ENCODE results near the gene MAD2L1.
A peak's percentile ranks its signal among the peaks of the same experiment; 100 is the strongest.

Gene MAD2L1

DNA sequence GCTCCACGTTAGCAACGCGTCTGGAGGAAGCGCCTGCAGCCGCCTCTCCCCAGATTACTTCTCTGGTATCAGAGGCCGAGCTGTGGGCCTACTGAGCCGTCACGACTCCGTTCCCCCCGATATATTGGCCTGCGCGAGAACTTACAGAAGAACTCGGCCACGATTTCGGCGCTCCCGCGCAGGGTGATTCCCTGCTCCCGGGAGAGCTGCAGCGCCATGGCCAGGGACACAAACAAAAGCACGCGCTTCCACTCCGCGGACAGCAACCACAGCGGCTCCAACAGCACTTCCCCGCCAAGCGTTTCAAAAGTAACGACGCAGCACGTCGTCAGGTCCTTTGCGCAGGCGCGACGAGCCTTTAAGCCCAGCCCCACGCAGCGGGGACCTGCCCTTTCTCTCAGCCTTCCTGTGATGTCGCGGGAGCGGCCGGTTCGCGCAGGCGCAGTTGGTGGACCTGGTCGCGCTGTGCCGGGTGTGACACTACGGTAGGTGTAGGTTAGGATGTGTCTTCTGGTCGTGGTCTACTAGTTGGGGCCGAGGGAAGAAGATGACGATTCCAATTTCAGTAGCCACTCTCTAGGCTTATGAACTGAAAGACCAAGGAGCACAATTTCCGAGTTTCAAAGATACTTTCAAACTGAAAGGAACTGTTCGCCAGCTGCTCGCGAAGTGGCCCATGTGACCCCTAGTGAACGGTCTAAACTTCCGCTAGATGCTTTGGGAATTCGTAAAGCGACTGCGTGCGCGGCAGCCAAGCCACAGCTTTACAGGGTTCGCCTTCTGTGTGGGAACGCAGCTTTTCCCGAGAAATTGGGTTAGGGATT lies at the start of gene MAD2L1:
Gene MAD2L1, minus strand, starts transcription at position 332 of the 824 bp plus-strand sequence. Its CDS starts 114 bp downstream, at position 218.
- peak; percentile 100 for DNase-seq
- H3K4me3 ChIP-seq (ENCODE audit: low read depth, low read length) = peak within 1 kb of the TSS; percentile 86
- peaks cover 41% of the 10 kb centered on the region for H3K36me3 ChIP-seq
- peak within 1 kb of the TSS; percentile 97 for H3K27ac ChIP-seq
- no peaks in the 10 kb centered on the region for H3K27me3 ChIP-seq (ENCODE audit: insufficient read depth, low read depth, severe bottlenecking)
- H3K9me3 ChIP-seq (ENCODE audit: severe bottlenecking) = no peaks in the 10 kb centered on the region
- TF ChIP-seq CTCF (IDR thresholded peaks at IDR 0.05; ENCODE audit: low read depth, low read length) = no peak

DNA sequence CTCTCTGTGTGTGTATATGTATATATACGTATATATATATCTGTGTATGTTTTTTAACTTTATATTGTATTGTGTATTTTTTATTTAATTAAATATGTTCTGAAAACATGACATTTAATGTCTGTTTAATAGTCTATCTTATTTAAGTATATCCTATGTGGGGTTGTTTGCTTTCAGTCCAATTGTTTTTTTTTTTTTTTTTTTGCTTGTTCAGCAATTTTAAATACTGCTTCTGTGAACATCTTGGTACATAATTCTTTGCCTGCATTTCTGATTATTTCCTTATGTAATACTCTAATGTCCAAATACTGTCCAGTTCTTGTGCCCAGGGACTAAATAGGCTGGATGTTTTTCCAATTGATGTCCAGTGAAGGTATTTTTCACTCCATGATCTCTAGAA lies 45.1 kb upstream of the MAD2L1 start:
- TF ChIP-seq CTCF (IDR thresholded peaks at IDR 0.05; ENCODE audit: low read depth, low read length) = no peak
- no peak overlapping the region for H3K27ac ChIP-seq

GRCh38 chr4:120109406-120109805 lies 42.8 kb upstream of the MAD2L1 start:
- H3K4me3 ChIP-seq (ENCODE audit: low read depth, low read length) = no peak overlapping the region
- H3K9me3 ChIP-seq (ENCODE audit: severe bottlenecking) = no peaks in the 10 kb centered on the region
- DNase-seq = no peak
- H3K27me3 ChIP-seq (ENCODE audit: insufficient read depth, low read depth, severe bottlenecking) = no peaks in the 10 kb centered on the region
- no peak for TF ChIP-seq CTCF (IDR thresholded peaks at IDR 0.05; ENCODE audit: low read depth, low read length)
- H3K27ac ChIP-seq = no peak overlapping the region
- H3K36me3 ChIP-seq = no peaks in the 10 kb centered on the region

More for the DNA sequence above, 45.1 kb upstream of the MAD2L1 start:
- no peak for DNase-seq
- Histone ChIP-seq H3K9me3 (ENCODE audit: severe bottlenecking) (no peaks in the 10 kb centered on the region), H3K36me3 (no peaks in the 10 kb centered on the region), H3K27me3 (ENCODE audit: insufficient read depth, low read depth, severe bottlenecking) (no peaks in the 10 kb centered on the region), H3K4me3 (ENCODE audit: low read depth, low read length) (no peak overlapping the region)

GRCh38 chr4:120105472-120105871 lies 38.8 kb upstream of the MAD2L1 start:
- no peaks in the 10 kb centered on the region for H3K27me3 ChIP-seq (ENCODE audit: insufficient read depth, low read depth, severe bottlenecking)
- no peak for TF ChIP-seq CTCF (IDR thresholded peaks at IDR 0.05; ENCODE audit: low read depth, low read length)
- H3K9me3 ChIP-seq (ENCODE audit: severe bottlenecking) = no peaks in the 10 kb centered on the region
- H3K27ac ChIP-seq = no peak overlapping the region
- H3K36me3 ChIP-seq = no peaks in the 10 kb centered on the region
- DNase-seq = no peak
- H3K4me3 ChIP-seq (ENCODE audit: low read depth, low read length) = no peak overlapping the region

DNA sequence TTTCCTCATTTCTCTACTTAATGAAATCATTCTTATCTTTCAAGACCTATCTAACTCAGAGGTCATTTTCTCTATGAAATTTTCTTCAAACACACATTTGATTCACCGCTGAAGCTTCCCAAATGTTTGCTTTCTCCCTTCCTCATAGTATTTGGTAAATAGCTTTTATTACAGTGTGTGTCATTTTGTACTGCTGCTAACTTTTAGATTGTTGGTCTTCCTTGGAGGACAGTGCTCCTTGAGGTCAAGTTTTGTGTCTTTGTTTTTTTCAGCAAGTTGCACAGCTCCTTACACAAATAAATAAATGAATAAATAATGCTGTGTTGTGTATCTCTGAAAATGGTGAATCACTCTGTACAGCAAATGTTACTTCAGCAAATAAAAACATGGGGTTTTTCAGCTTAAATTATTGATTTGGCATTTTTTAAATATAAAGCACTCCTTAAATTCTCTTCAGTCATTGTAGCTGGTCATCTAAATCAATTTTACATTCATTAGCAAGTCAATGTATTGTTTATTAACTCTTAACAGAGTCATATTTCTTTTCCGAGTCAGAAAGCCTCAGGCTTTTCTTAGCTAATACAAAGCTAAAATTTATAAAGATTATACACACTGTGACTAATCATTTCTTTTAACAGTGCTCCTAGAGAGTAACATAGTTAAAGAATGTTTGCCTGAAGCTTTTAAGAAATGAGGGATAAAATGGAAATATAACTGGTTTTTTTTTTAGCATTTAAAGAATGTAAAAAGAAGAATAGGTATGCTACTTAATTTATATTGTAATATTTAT lies 30.1 kb upstream of the MAD2L1 start:
- no peak overlapping the region for H3K27ac ChIP-seq
- H3K36me3 ChIP-seq = no peaks in the 10 kb centered on the region
- H3K9me3 ChIP-seq (ENCODE audit: severe bottlenecking) = no peaks in the 10 kb centered on the region
- no peak overlapping the region for H3K4me3 ChIP-seq (ENCODE audit: low read depth, low read length)
- DNase-seq = no peak
- no peak for TF ChIP-seq CTCF (IDR thresholded peaks at IDR 0.05; ENCODE audit: low read depth, low read length)
- no peaks in the 10 kb centered on the region for H3K27me3 ChIP-seq (ENCODE audit: insufficient read depth, low read depth, severe bottlenecking)

Measured in WERI-Rb-1 (cell line).